BE2C (cell line): ENCODE measurements around the gene MRPS27.

Experiments used
- DNase-seq: peaks from one replicate; pipeline ENCODE4 v3.0.0-alpha.2; 2020
- H3K27me3 ChIP-seq: fragments of 250-450 bp; sonication (Bioruptor Pico); 2 replicates; pipeline ENCODE4 v1.5.1; 2020; ENCODE audit warnings: mild to moderate bottlenecking
- H3K36me3 ChIP-seq: fragments of 250-450 bp; sonication (Bioruptor Pico); 2 replicates; pipeline ENCODE4 v1.5.1; 2020; ENCODE audit warnings: mild to moderate bottlenecking
- H3K4me1 ChIP-seq: fragments of 250-450 bp; sonication (Bioruptor Pico); 2 replicates; pipeline ENCODE4 v1.5.1; 2020
- H3K4me3 ChIP-seq: 2 replicates; pipeline ENCODE4 v1.5.1; 2011; ENCODE audit warnings: low read depth, low read length
- H3K9me3 ChIP-seq: fragments of 250-450 bp; sonication (Bioruptor Pico); 2 replicates; pipeline ENCODE4 v1.5.1; 2020
- CTCF ChIP-seq: IDR thresholded peaks from 2 replicates; pipeline ENCODE4 v1.5.1; 2012; ENCODE audit warnings: mild to moderate bottlenecking, low read depth, low read length

MRPS27 gene

GRCh38 chr5:72213482-72213881, 106.6 kb downstream of the MRPS27 start:
- no peak overlapping the region for H3K4me3 ChIP-seq
- H3K4me1 ChIP-seq: peaks cover 16% of the 10 kb centered on the region
- H3K27me3 ChIP-seq: no peaks in the 10 kb centered on the region
- no peaks in the 10 kb centered on the region for H3K9me3 ChIP-seq
- no peak for TF ChIP-seq CTCF
- DNase-seq: no peak
- H3K36me3 ChIP-seq: peaks cover 26% of the 10 kb centered on the region

GRCh38 chr5:72212171-72212570, 107.9 kb downstream of the MRPS27 start:
- no peak for TF ChIP-seq CTCF
- Histone ChIP-seq H3K9me3 (no peaks in the 10 kb centered on the region), H3K27me3 (no peaks in the 10 kb centered on the region), H3K36me3 (peaks cover 29% of the 10 kb centered on the region), H3K4me1 (peaks cover 16% of the 10 kb centered on the region), H3K4me3 (no peak overlapping the region)
- no peak for DNase-seq

DNA sequence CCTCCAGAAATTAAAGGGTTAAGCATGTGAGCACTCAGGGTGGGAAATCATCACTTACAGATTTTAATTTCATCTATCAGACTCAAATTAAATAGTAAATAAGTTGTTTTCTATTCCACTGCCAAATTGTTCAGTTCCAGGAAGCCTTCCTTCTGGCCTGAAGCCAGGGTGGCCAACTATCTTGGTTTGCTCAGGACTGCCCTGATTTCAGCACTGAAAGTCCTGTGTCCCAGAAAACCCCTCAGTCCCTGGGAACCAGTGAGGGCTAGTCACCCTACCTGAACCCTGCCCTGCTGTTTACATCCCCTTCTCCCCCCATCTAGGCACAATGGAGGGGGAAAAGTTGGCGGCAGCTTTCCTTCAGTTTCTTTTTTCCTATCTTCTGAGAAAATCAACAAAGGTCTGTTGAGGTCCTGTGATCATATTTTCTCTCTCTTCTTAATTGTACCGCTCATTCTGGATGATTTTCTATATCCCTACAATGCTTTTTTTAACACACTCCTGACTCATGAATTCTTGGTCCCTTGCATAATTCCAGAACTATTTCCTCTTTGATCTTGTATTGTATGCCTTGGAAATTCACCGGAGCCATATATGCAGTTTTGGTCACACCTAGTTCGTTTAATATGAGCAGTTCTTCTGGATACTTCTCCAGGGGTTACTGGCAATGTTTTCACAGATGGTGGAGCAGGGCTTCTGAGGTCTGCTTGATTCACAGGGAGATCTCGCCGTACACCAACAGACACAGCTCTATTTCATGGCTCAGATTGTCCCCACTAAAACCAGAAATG, 109.0 kb downstream of the MRPS27 start:
- Histone ChIP-seq H3K4me3 (no peak overlapping the region), H3K9me3 (no peaks in the 10 kb centered on the region), H3K4me1 (peaks cover 16% of the 10 kb centered on the region), H3K27me3 (no peaks in the 10 kb centered on the region), H3K36me3 (peaks cover 34% of the 10 kb centered on the region)
- peak; percentile 36 for DNase-seq
- no peak for TF ChIP-seq CTCF

DNA sequence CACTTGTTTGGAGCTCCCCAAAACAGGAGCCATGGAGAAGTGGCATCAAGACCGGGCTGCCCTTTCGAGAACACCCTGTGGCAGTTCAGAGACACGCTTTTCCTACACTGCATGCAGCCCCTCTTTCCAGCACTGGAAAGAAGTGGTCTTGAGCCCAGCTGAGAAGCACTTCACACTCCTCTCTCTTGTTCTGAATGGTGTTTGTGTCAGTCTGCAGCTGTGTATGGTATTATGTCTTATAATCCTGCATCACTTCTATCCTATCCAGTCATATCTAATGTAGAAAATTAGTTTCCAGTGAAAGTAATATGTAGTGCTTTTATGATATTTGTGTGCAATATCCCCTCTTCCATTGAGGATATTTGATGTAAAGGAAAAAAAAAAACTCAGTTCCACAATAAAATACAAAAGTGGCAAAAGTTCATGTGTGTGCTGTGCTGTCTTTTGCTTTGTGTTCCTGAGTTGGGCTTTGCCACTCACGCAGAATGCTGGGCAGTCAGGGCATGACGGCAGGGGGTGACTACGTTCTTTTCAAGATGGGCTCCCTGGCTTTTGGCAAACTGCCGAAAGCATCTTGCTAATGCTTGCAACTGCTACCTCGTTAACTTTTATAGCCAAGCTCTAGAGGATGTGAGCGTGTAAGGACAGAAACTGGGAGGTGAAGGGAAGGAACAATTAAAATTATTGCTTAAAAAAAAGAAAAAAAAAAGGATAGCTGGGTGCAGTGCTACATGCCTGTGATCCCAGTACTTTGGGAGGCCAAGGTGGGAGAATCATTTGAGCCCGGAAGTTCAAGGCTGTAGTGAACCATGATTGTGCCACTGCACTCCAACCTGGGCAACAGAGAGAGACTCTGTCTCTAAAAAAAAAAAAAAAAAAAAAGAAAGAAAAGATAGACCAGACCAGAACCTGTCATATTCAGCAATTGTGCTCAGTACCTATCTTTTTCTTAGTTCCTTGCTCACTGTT, 110.6 kb downstream of the MRPS27 start:
- TF ChIP-seq CTCF: no peak
- DNase-seq: peak; percentile 66
- Histone ChIP-seq H3K36me3 (peaks cover 51% of the 10 kb centered on the region), H3K9me3 (no peaks in the 10 kb centered on the region), H3K4me3 (no peak overlapping the region), H3K4me1 (peaks cover 16% of the 10 kb centered on the region), H3K27me3 (no peaks in the 10 kb centered on the region)

GRCh38 chr5:72208324-72208926, 111.6 kb downstream of the MRPS27 start:
- H3K4me3 ChIP-seq: no peak overlapping the region
- no peaks in the 10 kb centered on the region for H3K27me3 ChIP-seq
- no peak for DNase-seq
- H3K4me1 ChIP-seq: peaks cover 16% of the 10 kb centered on the region
- H3K9me3 ChIP-seq: no peaks in the 10 kb centered on the region
- H3K36me3 ChIP-seq: peaks cover 61% of the 10 kb centered on the region
- TF ChIP-seq CTCF: no peak
